Adipose tissue (tissue), 3 donors: ENCODE data around the gene ATXN2. TPM values are rescaled to one million over a fixed set of nuclear protein-coding genes. Genes with fewer than 3 reads are reported as not detected.

Source experiments
- H3K27ac ChIP-seq: one replicate; pipeline ENCODE4 v1.5.1; 2013; ENCODE audit warnings: low read depth, low read length
- WGBS, 3 donors: extraction: QIAGEN DNeasy Blood & Tissue Kit; methylation state at CpG; one replicate each; pipeline ENCODE4 v1.1.7; 2013; 5-methylcytosine and 5-hydroxymethylcytosine counted together
- polyA plus RNA-seq, 3 donors: library from polyadenylated mRNA; stranded (reverse); fragments of 200-250 nt; gene quantifications; one replicate each; pipeline ENCODE4 v1.2.3, GENCODE V29; 2013
- donor health status: healthy with polysubstance abuse.
- donor health status: Bipolar disorder and iron deficiency.
- donor health status: healthy.

The ATXN2 gene
- polyA plus RNA-seq, 3 donors: 10.6 to 24.7 (median 19.9) TPM

DNA sequence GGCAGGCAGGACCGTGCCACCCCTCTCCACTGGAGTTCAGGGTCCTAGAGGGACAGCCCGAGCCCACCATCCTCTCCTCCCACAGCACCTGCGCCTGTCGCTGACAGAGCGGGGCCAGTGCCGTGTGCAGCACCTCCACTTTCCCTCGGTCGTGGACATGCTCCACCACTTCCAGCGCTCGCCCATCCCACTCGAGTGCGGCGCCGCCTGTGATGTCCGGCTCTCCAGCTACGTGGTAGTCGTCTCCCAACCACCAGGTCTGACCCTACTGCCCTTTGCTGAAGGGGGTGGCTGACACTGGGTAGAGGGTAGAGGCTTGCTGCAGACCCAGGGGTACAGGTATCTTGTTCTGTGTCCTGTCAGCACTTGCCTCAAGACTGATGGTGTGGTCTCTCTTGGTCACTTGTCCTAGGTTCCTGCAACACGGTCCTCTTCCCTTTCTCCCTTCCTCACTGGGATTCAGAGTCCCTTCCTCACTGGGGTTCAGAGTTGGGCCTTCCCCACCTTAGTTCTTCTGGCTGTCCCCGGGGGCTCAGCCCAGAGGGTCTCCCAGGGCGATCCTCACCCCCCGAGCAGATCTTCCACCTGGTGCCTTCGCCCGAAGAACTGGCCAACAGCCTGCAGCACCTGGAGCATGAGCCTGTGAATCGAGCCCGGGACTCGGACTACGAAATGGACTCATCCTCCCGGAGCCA, 151.4 kb downstream of the ATXN2 start:
- no peak overlapping the region for H3K27ac ChIP-seq
- 81 to 84% (median 83%) methylated on average over 28 of the region's 28 CpGs for WGBS, 3 donors

- 78 to 86% (median 86%) methylated on average over 20 of the region's 20 CpGs for WGBS, 3 donors
- H3K27ac ChIP-seq: no peak overlapping the region
Observed at GRCh38 chr12:111446631-111447570, 152.2 kb downstream of the ATXN2 start.

GRCh38 chr12:111445726-111446581, 153.2 kb downstream of the ATXN2 start:
- no peak overlapping the region for H3K27ac ChIP-seq
- 25 to 35% (median 26%) methylated on average over 6 of the region's 6 CpGs for WGBS, 3 donors

DNA sequence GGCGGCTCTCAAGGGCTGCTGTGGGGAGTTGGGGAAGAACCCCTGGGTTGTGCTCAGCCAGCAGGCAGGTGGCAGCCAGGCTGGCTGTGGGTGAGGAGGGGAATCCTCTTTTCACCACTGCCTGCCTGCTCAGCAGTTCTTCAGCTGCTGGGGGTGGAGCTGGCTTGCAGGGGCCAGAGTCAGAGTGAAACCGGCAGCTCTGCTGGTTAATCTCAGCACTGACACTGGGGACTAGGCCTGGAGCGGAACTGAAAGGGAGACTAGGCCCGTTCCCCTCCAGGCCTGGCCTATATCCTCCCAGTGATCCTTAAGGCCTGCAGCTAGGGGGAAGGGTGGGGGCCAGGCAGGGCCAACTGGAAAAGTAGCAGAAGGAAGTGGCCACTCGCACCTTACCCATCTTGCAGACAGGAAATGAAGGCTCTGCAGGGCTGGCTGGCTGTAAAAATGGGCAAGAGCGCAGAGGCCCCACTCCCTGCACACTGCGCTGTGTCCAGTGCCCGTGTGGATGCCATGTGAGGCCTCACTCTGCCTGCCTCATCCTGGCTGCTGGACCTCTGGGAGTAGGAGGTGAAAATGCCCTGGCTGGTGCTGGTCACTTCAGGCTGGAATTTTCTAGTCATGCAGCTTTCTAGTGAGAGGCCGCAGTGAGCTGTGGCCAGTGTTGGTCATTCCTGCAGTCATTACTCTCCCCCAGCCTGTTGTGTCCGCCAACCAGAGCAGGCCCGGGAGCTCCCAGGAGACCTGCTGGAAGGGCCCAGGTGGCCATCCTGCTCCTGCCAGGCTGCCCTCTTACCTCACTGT, 154.0 kb downstream of the ATXN2 start:
- 31 to 56% (median 38%) methylated on average over 11 of the region's 11 CpGs for WGBS, 3 donors
- H3K27ac ChIP-seq: no peak overlapping the region

DNA sequence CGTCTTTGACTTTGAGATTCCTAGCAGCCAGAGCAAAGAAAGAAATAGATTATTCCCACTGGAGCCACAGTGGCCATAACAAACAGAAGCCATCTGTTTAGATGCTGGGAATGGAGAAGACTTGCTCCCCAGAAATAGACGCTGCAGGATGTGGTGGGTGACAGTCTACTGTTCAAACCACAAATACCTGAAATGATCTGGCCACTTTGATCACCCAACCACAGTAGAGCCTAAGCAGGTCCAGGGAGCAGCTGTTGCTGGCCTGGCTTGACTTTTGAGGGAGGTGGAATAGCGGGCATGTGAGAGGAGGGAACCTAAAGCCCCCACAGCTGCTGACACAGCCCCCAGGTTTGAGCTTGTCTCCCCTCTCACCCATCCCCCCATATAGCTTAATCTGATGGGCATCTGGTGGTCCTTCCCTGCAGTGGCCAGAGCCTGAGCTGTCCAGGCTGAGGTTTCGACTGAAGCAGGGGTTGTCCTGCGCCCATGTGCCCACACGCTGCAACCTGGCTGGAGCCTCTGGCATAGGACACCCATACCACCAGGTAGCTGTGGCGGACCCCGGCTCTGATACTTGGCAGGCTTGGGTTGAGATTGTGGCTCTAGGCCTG, 154.7 kb downstream of the ATXN2 start:
- 72 to 88% (median 75%) methylated on average over 8 of the region's 8 CpGs for WGBS, 3 donors

GRCh38 chr12:111443586-111443985, 155.5 kb downstream of the ATXN2 start:
- no peak overlapping the region for H3K27ac ChIP-seq
- 54 to 83% (median 80%) methylated on average over 7 of the region's 7 CpGs for WGBS, 3 donors

More for the DNA sequence above, 154.7 kb downstream of the ATXN2 start:
- H3K27ac ChIP-seq: no peak overlapping the region

DNA sequence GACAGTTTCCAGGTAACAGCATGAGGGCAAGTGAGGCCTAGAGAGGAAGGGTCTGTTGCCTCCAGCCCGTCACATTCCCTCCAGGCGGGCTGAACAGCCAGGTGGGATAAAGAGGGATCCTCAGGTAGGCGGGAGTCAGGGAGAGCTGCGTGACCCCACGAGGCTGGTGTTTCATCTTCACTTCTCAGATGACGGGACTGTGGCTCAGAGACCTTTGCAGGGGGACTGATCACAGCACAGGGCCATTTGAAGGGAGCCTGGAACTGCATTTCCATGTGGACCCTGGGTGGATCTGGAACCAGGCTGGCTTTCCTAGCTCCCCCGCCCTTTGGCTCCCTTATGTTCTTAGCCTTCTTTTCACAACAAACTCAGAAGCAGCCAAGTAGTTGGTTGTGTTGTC, 156.0 kb downstream of the ATXN2 start:
- H3K27ac ChIP-seq: no peak overlapping the region
- WGBS, 3 donors: 84 to 98% (median 90%) methylated on average over 7 of the region's 7 CpGs

DNA sequence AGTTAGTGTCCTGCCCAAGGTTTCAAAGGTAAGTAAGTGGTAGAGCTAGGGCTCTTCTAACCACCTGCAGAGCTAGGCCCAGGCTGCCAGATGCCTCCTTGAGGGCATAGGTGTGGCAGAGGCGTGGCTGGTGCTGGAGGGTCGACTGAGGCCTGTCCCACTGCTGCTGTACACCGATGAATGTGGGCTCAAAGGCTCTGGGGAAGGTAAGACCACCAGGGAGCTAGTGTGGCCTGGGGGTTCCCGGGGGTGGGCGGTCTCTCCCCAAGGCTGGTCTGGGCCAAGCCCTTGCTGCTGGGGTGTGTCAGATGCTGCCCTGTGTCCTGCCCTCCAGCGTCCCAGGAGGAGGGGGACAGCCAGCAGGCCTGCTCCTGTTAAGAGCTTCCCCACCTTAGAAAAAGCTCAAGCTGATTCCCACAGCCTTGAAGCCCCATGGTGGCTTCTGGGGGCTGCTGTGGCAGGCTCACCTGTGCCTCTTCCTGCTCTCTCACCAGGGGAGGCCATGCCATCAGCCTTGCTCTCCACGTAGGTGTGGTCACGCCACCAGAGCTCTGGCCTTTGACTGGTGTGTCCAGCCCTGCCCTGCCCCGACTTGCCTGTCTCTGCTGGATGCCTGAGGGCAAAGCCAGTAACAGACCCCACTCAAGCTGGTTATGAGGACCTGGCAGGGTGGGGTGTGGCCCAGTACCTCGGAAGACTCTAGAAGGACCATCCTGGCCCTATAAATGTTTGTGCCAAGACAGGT, 156.6 kb downstream of the ATXN2 start:
- WGBS, 3 donors: 82 to 86% (median 85%) methylated on average over 10 of the region's 10 CpGs
- H3K27ac ChIP-seq: no peak overlapping the region

GRCh38 chr12:111441107-111441928, 157.8 kb downstream of the ATXN2 start:
- H3K27ac ChIP-seq: no peak overlapping the region
- 85 to 89% (median 89%) methylated on average over 7 of the region's 7 CpGs for whole genome bisulfite sequencing, 3 donors

DNA sequence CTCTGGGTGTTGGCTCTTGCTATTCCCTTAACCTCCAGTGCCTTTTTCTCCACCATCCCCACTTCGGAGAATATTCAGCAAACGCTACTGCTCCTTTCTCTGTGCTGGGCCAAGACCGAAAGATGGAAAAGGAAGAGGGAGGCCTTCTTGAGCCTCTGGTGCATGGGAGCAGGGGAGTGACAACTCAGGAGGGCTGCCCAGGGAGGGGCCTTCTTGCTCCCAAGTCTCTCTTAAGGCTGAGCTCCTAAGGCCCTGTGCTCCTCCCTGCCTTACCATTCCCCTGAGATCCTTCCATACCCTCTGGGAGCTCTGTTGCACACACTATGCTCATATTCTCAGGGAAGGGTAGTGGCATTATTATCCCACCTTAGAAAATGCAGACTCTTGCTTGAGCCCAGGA, 158.5 kb downstream of the ATXN2 start:
- H3K27ac ChIP-seq: no peak overlapping the region
- WGBS, 3 donors: 69 to 81% (median 77%) methylated on average over 3 of the region's 3 CpGs

GRCh38 chr12:111440152-111440551, 159.0 kb downstream of the ATXN2 start:
- 66 to 78% (median 72%) methylated on average over 8 of the region's 8 CpGs for WGBS, 3 donors
- H3K27ac ChIP-seq: no peak overlapping the region

GRCh38 chr12:111439657-111440151, 159.4 kb downstream of the ATXN2 start:
- 71 to 77% (median 72%) methylated on average over 5 of the region's 5 CpGs for WGBS, 3 donors
- H3K27ac ChIP-seq: no peak overlapping the region

GRCh38 chr12:111438481-111438880, 160.6 kb downstream of the ATXN2 start:
- H3K27ac ChIP-seq: no peak overlapping the region
- 26 to 40% (median 27%) methylated on average over 9 of the region's 9 CpGs for WGBS, 3 donors

GRCh38 chr12:111437816-111438454, 161.2 kb downstream of the ATXN2 start:
- WGBS, 3 donors: 41 to 73% (median 46%) methylated on average over 8 of the region's 8 CpGs
- H3K27ac ChIP-seq: no peak overlapping the region

DNA sequence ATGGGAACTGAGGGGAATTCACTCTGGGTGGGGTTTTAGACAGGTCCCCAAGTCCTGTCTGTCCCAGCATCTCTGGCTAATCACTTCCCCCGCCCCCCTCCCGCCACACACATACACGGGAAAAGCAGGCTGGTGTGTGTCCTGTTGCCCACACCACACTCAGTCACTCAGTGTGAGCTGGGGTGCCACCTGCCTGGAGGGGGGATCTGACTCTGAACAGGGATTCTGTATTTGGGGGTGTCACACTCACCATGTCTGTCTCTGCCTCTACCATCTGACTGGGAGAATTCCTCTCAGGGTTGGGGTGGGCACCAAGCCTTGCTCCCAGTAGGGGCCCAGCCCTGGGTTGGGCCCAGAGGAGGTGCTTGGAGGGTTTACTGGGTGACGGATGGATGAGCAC, 162.3 kb downstream of the ATXN2 start:
- 63 to 73% (median 71%) methylated on average over 4 of the region's 4 CpGs for WGBS, 3 donors

More for the DNA sequence above, 162.3 kb downstream of the ATXN2 start:
- H3K27ac ChIP-seq: no peak overlapping the region
